IPS DF 19.7 (cell line): Measurements from ENCODE around the gene GDF11.

ENCODE experiments used
- DNase-seq: peaks from one replicate; pipeline ENCODE4 v3.0.0-alpha.2; 2013; ENCODE audit warnings: low read depth, low spot score

The GDF11 gene

DNA sequence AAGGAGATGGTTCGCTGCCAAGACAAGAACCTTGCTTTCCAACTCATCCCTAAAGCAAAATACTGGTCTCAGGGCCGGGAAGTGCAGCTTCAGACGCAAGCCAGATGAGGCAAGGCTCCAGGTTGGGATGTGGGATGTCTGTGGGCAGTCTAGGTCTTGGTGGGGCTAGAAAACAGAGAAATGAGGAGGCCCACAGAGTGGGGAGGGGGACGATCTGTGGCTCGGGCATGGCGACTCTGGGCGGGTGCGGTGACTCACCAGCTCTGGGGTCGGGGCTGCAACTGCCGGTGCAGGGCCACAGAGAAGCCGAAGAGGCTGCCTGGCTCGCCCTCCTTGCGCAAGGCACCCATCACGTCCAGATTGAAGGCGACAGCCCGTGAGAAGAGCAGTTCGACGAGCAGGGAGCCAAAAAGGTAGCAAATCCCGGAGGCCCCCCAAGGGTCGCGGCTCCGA, 35.7 kb upstream of the GDF11 start:
- no peak for DNase-seq

DNA sequence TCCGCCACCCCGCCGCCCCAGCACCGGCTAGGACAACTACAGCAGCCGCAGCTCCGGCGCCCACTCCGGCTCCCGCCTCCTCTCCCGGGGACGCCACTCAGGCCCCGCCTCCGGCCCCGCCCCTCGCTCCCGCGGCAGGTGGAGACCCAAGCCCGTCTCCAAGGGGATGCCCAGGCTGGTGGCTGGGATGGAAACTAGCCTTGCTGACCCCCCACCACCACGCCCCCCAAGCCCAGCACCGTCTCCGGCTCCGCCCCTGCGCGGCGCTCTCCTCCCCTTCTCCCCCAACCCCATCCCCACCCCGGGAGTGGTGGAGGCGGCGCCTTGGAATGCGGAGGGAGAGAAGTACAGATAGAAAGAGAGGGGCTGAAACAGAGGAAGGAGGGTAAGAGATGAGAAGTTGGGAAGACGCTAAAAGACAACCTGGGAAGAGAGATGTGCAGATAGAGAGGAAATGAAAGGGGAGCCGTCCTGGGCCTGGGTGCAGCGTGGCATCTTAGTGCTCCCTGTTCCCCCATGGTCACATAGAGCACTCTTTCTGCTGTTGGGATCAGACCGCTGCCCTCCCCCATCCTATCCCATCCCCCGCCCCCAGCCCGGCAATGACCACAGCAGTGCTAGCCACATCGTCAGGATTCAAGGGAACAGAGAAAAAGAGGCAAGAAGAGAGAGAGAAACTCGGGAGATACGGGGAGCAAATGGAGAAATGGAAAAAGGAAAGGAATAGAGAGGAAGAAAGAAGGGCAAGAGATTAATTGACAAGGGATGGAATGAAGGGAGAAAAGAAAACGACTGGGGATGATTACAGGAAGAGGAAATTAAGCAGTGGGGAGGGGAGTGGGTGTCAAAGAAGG, 34.9 kb upstream of the GDF11 start, which contains the start of gene ITGA7:
TSS of gene ITGA7 (minus strand) at position 64 of the 854 bp plus-strand sequence. CDS start 222 bp downstream, outside the sequence.
- DNase-seq = peak; percentile 73

DNA sequence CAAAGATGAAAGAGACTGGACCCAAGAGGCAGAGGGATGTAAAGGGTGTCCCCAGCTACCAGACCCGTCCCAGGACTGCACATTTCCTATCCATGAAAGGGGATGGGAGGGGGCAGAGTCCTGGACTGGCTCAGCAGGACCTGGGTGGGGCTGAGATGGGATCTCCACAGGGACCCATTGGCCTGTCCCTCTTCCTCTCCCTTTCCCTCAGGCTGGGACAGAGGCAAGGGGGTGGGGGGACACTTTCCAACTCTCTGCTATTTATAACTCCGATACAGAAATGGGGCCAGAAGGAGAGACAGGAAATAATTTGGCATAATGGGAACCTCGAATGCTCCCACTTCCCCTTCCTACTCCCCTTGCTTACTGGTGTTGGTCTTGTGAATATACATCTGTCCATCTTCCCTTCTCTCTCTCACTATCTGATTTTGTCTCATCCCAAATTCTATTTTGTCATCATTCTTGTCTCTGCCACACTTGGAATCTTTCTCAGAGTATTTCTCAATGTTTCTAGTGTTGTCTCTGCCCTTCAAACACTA, 34.2 kb upstream of the GDF11 start:
- DNase-seq = no peak

DNA sequence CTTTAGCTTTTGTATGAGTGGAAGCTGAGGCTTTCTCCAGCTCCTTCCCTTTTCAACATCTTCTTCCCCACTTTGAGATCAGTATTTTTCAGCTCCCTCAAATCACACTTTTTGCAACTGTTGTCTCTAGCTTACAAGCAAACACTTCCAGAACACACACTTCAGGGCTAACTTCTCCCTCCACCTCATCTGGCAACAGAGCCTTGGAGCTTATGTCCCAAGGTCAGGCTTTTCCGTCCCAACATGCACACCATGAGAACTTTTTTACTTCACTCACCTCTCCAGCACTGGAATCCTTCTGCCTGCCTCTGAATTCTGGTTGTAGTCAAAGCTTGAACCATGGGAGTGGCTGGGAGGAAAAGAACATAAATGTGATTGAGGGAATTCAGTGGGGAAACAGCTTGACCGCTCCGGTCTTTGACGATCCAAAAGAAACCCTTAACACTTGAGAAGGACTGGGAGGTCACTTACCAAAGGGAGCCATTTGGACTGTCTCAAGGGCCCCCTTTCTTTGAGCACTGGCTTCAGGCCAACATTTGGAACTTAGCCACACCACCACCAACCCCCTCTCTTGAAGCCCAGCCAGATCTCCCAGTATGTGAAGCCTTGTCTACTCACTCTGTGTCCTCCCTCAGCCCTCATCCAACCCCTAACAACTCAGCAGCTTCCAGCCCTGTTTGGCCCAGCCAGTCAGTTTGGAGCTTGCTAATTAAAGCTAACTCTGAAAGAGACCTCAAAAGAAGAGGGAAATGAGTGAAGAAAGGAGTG, 31.0 kb upstream of the GDF11 start:
- no peak for DNase-seq

DNA sequence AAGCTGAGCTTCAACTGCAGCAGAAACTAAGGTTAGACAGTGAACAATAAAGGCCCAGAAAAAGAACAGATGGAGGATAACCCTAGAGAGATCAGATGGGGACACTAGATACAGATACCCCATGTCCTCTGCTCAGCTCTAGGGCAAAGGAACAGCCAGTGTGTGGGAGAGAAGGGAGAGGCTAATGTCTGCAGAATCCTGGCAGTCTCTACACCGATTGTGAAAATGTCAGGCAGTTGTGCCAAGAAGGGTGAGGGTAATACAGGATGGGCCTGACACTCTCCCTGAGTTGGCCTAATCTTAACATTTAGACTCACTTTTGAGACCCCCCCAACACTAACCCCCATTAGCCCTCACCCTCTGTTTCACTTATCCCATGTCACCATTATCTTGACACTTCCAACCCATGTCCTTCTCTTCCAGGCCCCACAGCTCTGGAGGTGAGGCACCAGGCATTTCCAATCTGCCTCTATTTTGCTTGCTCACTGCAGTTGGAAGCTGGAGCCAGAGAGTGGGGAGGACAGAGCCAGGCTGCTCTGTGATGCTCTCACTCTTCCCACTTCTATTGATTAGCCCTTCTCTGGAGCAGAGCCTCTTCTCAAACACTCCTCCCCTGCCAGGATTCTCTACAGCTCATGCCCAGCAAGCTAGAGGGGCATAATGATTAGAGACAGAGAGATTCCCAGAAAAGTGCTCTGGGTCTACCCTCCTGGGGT, 30.1 kb upstream of the GDF11 start:
- DNase-seq = no peak

DNA sequence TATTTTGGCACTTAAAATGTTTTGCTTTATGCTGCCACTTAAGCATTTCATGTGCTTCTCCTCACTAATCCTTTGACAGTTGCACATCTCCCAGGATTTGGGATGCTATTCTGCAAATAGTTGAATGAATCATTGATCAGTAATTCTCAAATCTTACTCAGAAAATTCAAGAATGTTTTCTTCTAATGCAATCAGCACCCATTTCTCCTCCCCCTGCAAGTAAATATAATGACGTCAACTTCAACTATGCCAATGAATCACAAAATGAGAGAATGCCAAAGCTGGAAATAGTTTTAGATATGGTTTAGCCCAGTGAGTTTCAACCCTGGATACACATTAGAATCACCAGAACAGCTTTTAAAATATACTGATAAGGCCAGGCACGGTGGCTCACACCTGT, 29.2 kb upstream of the GDF11 start:
- DNase-seq = no peak

DNA sequence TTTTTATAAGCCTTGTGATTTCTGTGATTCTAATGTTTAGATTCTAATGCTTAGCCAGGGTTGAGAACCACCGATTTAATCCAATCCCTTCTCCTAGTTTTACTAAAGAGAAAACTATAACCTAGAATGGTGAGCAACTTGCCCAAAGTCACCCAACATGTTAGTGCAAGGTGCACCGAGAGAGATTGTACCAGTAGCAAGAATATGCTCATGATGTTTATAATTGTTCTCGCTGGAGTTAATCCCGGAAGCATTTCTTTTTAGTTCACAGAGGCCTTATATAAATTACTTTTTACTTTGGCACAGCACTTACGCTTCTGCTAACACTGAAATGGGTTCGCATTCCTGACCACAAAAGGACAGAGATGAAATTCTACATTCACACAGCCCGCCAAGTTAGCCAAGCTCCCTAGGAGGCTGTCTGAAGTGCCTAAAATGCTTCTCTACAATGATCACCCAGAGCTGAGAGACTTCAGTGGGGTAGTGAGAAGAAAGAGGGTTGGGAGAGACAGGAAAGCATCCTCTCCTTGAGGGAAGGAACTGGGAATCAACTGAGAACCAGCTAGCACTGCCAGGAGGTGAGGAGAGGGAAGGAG, 27.7 kb upstream of the GDF11 start:
- no peak for DNase-seq

DNA sequence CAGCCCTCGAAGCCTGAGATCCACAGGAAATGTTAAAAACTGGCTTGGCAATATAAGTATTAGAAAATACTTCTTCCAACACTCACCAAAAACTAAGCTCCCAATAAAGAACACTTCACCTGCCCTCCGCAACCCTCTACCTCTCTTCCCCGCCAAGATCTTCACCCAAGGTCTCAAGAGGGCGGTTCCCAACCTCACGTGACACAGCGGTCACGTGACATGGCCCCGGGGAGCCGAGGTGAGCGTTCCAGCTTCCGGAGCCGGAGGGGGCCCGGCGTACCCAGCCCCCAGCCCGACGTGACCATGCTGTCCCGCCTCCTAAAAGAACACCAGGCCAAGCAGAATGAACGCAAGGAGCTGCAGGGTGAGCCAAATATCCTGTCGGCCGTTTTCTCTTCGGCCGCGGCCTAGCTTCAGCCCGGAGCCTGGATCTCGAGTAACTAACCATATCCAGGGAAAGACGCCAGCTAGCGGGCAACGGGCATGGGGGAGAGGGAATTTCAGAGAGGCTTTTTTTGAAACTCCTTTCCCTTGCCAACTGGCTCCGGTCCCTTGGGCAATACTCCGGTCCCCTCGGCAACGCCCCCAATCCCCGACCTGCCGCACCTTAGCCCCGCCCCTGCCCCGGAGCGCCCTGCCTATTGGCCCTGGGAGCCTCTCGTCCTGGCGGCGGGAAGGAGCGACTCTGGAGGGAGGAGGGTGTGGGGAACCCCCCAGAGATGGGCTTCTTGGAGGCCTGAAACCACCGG, 26.9 kb upstream of the GDF11 start, which contains the start of gene BLOC1S1:
TSS of gene BLOC1S1 (plus strand) at position 214 of the 749 bp plus-strand sequence. CDS start at position 220, 6 bp downstream.
- DNase-seq = peak; percentile 81

DNA sequence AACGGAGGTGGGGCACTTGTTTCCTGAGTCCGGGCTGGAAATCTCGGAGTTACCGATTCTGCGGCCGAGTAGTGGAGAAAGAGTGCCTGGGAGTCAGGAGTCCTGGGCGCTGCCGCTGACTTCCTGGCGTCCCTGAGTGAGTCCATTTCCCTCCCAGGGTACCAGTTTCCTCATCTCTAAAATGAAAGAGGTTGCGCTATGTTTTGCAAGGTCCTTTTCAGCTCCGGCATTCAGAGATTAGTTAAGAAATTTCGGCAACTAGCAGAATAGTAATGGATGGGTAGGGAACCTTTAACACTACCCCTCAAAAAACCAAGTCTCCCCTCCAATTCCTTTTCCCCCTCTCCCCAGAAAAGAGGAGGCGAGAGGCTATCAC, 26.4 kb upstream of the GDF11 start:
- DNase-seq = no peak

DNA sequence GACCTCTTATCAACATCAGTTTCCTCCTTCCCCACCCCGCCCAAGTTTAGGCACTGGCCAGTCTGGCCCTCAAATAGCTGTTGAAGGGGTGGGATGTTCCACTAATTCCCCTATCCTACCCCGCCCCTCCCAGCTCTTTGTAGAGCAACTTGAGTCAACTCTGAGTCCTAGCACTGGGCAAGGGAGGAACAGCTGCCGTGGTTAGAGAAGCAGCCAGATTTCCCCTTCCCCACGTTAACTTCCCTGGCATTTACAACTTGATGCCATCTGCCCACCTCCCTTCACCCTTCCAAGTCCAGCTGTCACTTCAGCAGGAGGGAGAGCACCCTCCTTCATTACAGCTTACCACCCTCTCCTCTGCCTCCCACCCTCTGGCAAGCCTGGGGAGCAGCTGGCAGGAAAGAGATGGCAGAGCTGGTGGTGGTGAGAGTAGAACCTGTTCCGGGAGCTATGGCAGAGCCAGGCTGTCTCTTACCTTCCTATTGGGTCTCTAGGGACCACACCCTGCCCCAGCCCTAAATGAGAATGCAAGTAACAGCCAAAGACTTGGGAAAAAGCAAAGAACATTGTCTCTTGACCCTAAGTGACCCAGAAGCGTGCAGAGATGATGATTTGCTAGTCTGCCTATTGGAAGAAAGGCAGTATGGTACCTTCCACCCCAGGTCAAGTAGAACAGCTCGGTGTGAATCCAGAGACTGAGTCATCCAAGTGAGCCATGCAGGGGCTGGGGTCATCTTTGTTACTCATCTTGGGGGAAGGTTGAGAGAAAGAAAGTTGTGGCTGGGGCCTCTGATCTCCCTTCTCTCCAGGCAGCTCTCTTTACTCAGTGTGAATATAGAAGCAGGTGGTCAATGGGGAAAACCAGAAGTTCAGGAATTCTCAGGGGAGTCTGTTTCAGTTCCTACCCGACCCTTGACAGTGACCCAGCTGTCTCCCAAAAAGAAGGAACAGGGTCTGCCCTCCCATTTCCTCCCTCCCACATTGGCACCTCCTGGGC, 25.6 kb upstream of the GDF11 start:
- DNase-seq = no peak

DNA sequence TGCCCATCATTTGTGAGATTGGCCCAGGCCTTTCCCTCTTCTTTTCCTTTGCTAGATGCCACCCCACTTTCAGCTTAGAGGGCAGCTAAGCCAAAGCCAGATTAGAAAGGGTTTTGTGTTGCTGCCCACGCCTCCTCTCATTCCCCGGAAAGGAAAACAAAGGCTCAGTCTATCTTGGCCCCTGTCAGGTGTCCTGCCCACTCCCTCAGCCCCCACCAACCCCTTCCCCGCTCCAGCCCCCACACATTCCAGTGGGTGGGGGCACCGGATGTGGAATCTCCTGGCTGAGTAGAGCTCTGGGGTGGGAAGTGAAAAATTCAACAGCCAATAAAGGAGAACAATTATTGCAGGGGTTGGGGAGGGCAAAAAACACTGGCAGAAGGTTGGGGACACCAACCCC, 24.9 kb upstream of the GDF11 start:
- peak; percentile 33 for DNase-seq

DNA sequence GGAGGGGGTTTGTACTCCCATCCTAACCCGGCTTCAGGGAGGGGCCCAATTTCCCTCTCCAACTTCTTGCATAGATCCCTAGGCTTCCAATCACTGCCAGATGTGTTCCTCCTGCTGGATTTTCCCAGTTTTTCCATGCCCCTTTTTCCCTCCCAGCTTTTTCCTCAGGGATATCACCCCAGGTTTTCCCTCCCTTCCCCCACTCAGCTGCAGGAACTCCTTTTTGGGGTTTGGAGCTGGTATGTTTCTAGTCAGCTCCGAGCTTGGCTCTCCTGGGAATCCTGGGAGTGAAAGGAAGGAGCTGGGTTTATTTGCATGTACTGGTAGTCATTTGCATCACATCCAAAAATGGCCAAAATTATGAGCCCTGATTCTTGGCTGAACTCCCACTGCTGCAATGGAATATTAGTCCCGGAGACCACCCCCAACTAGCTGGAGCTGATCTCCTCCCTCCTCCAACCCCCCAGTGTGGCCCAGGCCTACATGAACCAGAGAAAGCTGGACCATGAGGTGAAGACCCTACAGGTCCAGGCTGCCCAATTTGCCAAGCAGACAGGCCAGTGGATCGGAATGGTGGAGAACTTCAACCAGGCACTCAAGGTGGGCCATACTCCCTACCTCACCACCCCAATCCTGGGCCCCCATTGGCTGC, 24.2 kb upstream of the GDF11 start:
- DNase-seq = no peak

DNA sequence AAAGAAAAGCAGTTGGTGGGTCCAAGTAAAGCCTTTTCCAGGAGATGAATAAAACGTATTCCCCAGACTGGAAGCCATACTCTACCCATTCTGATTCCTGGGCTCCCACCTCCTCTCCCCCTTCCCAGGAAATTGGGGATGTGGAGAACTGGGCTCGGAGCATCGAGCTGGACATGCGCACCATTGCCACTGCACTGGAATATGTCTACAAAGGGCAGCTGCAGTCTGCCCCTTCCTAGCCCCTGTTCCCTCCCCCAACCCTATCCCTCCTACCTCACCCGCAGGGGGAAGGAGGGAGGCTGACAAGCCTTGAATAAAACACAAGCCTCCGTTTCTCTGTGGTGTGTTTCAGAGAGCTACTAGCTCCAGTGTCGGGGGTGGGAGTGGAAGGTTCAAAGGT, 23.6 kb upstream of the GDF11 start:
- no peak for DNase-seq

DNA sequence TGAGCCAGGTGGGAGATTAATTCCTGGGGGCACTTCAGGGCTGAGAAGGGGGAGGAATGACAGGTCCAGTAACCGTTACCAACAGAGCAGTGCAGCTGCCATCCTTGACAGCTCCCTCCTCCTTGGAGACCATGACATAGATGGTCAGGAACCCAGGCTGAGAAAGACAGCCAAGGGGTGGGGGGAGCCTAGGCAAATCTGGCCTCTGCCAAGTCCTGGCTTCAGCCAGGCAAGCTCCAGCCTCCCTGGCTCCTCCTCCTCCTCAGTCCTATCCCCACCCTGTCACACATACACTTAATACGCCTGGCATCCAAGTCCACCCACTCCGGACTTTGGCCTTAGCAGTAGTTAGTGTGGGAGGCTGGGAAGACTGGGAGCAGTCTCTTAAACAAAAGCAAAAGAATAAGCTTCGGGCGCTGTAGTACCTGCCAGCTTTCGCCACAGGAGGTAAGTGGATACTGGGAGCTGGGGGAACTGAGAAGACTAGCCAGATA, 22.8 kb upstream of the GDF11 start, which contains the start of gene RDH5:
TSS of gene RDH5 (plus strand) at position 323 of the 494 bp plus-strand sequence. CDS start 792 bp downstream, outside the sequence.
- DNase-seq = no peak

DNA sequence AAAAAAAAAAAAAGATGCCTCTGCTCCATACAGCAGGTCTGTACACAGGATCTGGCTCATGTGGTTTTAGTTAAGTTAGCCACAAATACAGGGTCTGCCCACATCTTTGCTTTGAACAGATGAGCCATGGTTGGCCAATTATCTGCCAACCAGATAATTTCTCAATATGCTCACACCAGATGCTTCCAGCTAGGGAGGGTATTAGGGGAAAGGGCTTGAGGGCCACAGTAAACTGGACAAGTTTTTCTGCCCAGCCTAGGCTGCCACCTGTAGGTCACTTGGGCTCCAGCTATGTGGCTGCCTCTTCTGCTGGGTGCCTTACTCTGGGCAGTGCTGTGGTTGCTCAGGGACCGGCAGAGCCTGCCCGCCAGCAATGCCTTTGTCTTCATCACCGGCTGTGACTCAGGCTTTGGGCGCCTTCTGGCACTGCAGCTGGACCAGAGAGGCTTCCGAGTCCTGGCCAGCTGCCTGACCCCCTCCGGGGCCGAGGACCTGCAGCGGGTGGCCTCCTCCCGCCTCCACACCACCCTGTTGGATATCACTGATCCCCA, 22.0 kb upstream of the GDF11 start:
- DNase-seq = peak; percentile 47

DNA sequence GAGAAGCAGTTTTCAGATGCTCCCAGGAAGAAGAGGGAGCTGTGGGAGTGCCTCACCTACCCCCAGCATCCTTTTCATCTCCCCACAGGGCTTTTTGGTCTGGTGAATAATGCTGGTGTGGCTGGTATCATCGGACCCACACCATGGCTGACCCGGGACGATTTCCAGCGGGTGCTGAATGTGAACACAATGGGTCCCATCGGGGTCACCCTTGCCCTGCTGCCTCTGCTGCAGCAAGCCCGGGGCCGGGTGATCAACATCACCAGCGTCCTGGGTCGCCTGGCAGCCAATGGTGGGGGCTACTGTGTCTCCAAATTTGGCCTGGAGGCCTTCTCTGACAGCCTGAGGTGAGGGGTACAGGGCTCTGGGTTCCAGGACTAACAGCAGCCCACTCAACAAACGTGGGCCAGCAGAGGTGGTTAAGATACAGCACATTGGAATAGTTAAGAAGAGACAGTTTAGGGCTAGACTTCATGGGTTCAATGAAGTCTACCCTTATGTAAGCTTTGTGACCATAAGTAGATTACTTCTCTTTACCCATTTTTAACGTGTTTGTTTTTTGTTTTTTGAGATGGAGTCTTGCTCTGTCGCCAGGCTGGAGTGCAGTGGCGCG, 21.2 kb upstream of the GDF11 start:
- no peak for DNase-seq

DNA sequence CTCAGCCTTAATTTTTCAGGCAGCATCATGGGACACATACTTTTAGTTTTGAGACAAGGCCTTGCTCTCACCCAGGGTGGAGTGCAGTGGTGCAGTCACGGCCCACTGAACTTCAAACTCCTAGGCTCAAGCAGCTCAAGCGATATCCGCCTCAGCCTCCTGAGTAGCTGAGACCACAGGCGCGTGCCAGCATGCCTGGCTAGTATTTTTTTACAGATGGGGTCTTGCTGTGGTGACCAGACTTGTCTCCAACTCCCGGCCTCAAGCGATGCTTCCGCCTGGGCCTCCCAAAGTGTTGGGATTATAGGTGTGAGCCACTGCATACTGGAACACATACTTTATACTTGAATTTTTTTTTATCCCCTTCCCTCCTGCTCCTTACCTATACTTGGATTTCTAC, 20.0 kb upstream of the GDF11 start:
- DNase-seq = no peak
